Measurements from ENCODE around the gene IGSF21.

DNA sequence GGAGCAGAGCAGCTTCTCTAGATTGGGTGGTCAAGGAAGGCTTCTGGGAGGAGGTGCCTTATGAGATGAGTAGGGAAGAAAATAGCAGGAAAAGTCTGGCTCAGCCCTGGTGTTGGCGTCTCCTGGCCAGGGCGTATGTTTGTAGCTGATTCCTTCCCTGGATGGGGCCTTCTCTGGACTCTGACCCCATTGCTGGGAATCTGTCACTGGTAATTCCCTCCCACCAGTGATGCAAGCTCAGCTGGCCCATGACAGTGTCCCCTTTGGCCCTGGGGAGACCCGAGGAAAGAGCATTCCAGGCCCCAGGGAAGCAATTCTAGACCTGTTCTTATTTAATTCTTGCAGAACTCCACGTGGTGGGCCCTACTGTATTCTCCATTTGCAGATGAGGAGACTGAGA lies 20.7 kb downstream of the IGSF21 start:
- TF ChIP-seq, protein P1, sequence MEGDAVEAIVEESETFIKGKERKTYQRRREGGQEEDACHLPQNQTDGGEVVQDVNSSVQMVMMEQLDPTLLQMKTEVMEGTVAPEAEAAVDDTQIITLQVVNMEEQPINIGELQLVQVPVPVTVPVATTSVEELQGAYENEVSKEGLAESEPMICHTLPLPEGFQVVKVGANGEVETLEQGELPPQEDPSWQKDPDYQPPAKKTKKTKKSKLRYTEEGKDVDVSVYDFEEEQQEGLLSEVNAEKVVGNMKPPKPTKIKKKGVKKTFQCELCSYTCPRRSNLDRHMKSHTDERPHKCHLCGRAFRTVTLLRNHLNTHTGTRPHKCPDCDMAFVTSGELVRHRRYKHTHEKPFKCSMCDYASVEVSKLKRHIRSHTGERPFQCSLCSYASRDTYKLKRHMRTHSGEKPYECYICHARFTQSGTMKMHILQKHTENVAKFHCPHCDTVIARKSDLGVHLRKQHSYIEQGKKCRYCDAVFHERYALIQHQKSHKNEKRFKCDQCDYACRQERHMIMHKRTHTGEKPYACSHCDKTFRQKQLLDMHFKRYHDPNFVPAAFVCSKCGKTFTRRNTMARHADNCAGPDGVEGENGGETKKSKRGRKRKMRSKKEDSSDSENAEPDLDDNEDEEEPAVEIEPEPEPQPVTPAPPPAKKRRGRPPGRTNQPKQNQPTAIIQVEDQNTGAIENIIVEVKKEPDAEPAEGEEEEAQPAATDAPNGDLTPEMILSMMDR (IDR thresholded peaks at IDR 0.05) = no peak
- no peak for TF ChIP-seq POLR2A (IDR thresholded peaks at IDR 0.05)
